ENCODE measurements around the gene LPGAT1.

Gene LPGAT1

GRCh38 chr1:211764701-211765100 lies 65.9 kb downstream of the LPGAT1 start:
- H3K4me3 Mint-ChIP-seq = no peak overlapping the region
- no peak overlapping the region for H3K27ac Mint-ChIP-seq
- H3K4me1 Mint-ChIP-seq (ENCODE audit: low read depth) = no peaks in the 10 kb centered on the region
- DNase-seq (ENCODE audit: low spot score) = no peak
- peaks cover 24% of the 10 kb centered on the region for H3K36me3 Mint-ChIP-seq (ENCODE audit: low read depth)
- H3K27me3 Mint-ChIP-seq (ENCODE audit: low read depth) = no peaks in the 10 kb centered on the region
- H3K9me3 Mint-ChIP-seq = no peaks in the 10 kb centered on the region

- Mint-ChIP-seq H3K27ac (no peak overlapping the region), H3K4me1 (ENCODE audit: low read depth) (no peaks in the 10 kb centered on the region), H3K4me3 (no peak overlapping the region), H3K36me3 (ENCODE audit: low read depth) (peaks cover 25% of the 10 kb centered on the region), H3K9me3 (no peaks in the 10 kb centered on the region), H3K27me3 (ENCODE audit: low read depth) (no peaks in the 10 kb centered on the region)
- DNase-seq (ENCODE audit: low spot score) = no peak
Observed at GRCh38 chr1:211762206-211762605, 68.4 kb downstream of the LPGAT1 start.

- Mint-ChIP-seq H3K4me3 (no peak overlapping the region), H3K27ac (no peak overlapping the region), H3K4me1 (ENCODE audit: low read depth) (no peaks in the 10 kb centered on the region), H3K27me3 (ENCODE audit: low read depth) (no peaks in the 10 kb centered on the region), H3K9me3 (no peaks in the 10 kb centered on the region), H3K36me3 (ENCODE audit: low read depth) (peaks cover 20% of the 10 kb centered on the region)
- no peak for DNase-seq (ENCODE audit: low spot score)
Observed at GRCh38 chr1:211761400-211761799, 69.2 kb downstream of the LPGAT1 start.

GRCh38 chr1:211756471-211757020 lies 74.0 kb downstream of the LPGAT1 start:
- Mint-ChIP-seq H3K4me3 (no peak overlapping the region), H3K36me3 (ENCODE audit: low read depth) (peaks cover 13% of the 10 kb centered on the region), H3K27me3 (ENCODE audit: low read depth) (no peaks in the 10 kb centered on the region), H3K9me3 (no peaks in the 10 kb centered on the region), H3K27ac (no peak overlapping the region), H3K4me1 (ENCODE audit: low read depth) (no peaks in the 10 kb centered on the region)
- DNase-seq (ENCODE audit: low spot score) = no peak

- Mint-ChIP-seq H3K27ac (no peak overlapping the region), H3K9me3 (no peaks in the 10 kb centered on the region), H3K36me3 (ENCODE audit: low read depth) (peaks cover 24% of the 10 kb centered on the region), H3K27me3 (ENCODE audit: low read depth) (no peaks in the 10 kb centered on the region), H3K4me1 (ENCODE audit: low read depth) (no peaks in the 10 kb centered on the region), H3K4me3 (no peak overlapping the region)
- no peak for DNase-seq (ENCODE audit: low spot score)
Observed at GRCh38 chr1:211753649-211754251, 76.8 kb downstream of the LPGAT1 start.

- Mint-ChIP-seq H3K4me3 (no peak overlapping the region), H3K9me3 (no peaks in the 10 kb centered on the region), H3K27me3 (ENCODE audit: low read depth) (no peaks in the 10 kb centered on the region), H3K27ac (no peak overlapping the region), H3K4me1 (ENCODE audit: low read depth) (no peaks in the 10 kb centered on the region), H3K36me3 (ENCODE audit: low read depth) (peaks cover 21% of the 10 kb centered on the region)
- no peak for DNase-seq (ENCODE audit: low spot score)
Observed at GRCh38 chr1:211752951-211753486, 77.5 kb downstream of the LPGAT1 start.

- H3K4me3 Mint-ChIP-seq = no peak overlapping the region
- H3K27me3 Mint-ChIP-seq (ENCODE audit: low read depth) = no peaks in the 10 kb centered on the region
- no peak for DNase-seq (ENCODE audit: low spot score)
- H3K4me1 Mint-ChIP-seq (ENCODE audit: low read depth) = no peaks in the 10 kb centered on the region
- H3K9me3 Mint-ChIP-seq = no peaks in the 10 kb centered on the region
- H3K27ac Mint-ChIP-seq = no peak overlapping the region
- peaks cover 18% of the 10 kb centered on the region for H3K36me3 Mint-ChIP-seq (ENCODE audit: low read depth)
Observed at GRCh38 chr1:211752317-211752716, 78.2 kb downstream of the LPGAT1 start.

- H3K27me3 Mint-ChIP-seq (ENCODE audit: low read depth) = no peaks in the 10 kb centered on the region
- H3K4me3 Mint-ChIP-seq = no peak overlapping the region
- no peak overlapping the region for H3K27ac Mint-ChIP-seq
- peaks cover 21% of the 10 kb centered on the region for H3K36me3 Mint-ChIP-seq (ENCODE audit: low read depth)
- DNase-seq (ENCODE audit: low spot score) = no peak
- no peaks in the 10 kb centered on the region for H3K9me3 Mint-ChIP-seq
- no peaks in the 10 kb centered on the region for H3K4me1 Mint-ChIP-seq (ENCODE audit: low read depth)
Observed at GRCh38 chr1:211751438-211751837, 79.1 kb downstream of the LPGAT1 start.

- H3K4me3 Mint-ChIP-seq = no peak overlapping the region
- no peak for DNase-seq (ENCODE audit: low spot score)
- no peaks in the 10 kb centered on the region for H3K27me3 Mint-ChIP-seq (ENCODE audit: low read depth)
- H3K4me1 Mint-ChIP-seq (ENCODE audit: low read depth) = no peaks in the 10 kb centered on the region
- H3K9me3 Mint-ChIP-seq = no peaks in the 10 kb centered on the region
- peaks cover 25% of the 10 kb centered on the region for H3K36me3 Mint-ChIP-seq (ENCODE audit: low read depth)
- no peak overlapping the region for H3K27ac Mint-ChIP-seq
Observed at GRCh38 chr1:211750599-211750998, 80.0 kb downstream of the LPGAT1 start.

- Mint-ChIP-seq H3K36me3 (ENCODE audit: low read depth) (peaks cover 27% of the 10 kb centered on the region), H3K9me3 (no peaks in the 10 kb centered on the region), H3K4me3 (no peak overlapping the region), H3K27ac (no peak overlapping the region), H3K27me3 (ENCODE audit: low read depth) (no peaks in the 10 kb centered on the region), H3K4me1 (ENCODE audit: low read depth) (no peaks in the 10 kb centered on the region)
- no peak for DNase-seq (ENCODE audit: low spot score)
Observed at GRCh38 chr1:211749251-211749650, 81.3 kb downstream of the LPGAT1 start.

- no peaks in the 10 kb centered on the region for H3K4me1 Mint-ChIP-seq (ENCODE audit: low read depth)
- DNase-seq (ENCODE audit: low spot score) = no peak
- H3K27me3 Mint-ChIP-seq (ENCODE audit: low read depth) = no peaks in the 10 kb centered on the region
- H3K36me3 Mint-ChIP-seq (ENCODE audit: low read depth) = peaks cover 27% of the 10 kb centered on the region
- H3K4me3 Mint-ChIP-seq = no peak overlapping the region
- H3K9me3 Mint-ChIP-seq = no peaks in the 10 kb centered on the region
- H3K27ac Mint-ChIP-seq = no peak overlapping the region
Observed at GRCh38 chr1:211748810-211749209, 81.8 kb downstream of the LPGAT1 start.

GRCh38 chr1:211742889-211743529 lies 87.6 kb downstream of the LPGAT1 start:
- Mint-ChIP-seq H3K27ac (no peak overlapping the region), H3K36me3 (ENCODE audit: low read depth) (peaks cover 20% of the 10 kb centered on the region), H3K27me3 (ENCODE audit: low read depth) (peaks cover 2% of the 10 kb centered on the region), H3K4me1 (ENCODE audit: low read depth) (peaks cover 33% of the 10 kb centered on the region), H3K4me3 (no peak overlapping the region), H3K9me3 (no peaks in the 10 kb centered on the region)
- DNase-seq (ENCODE audit: low spot score) = no peak

- no peak overlapping the region for H3K27ac Mint-ChIP-seq
- DNase-seq (ENCODE audit: low spot score) = no peak
- H3K4me3 Mint-ChIP-seq = no peak overlapping the region
- peaks cover 2% of the 10 kb centered on the region for H3K27me3 Mint-ChIP-seq (ENCODE audit: low read depth)
- H3K9me3 Mint-ChIP-seq = no peaks in the 10 kb centered on the region
- H3K36me3 Mint-ChIP-seq (ENCODE audit: low read depth) = peaks cover 16% of the 10 kb centered on the region
- peaks cover 33% of the 10 kb centered on the region for H3K4me1 Mint-ChIP-seq (ENCODE audit: low read depth)
Observed at GRCh38 chr1:211742272-211742671, 88.3 kb downstream of the LPGAT1 start.

- H3K4me3 Mint-ChIP-seq = no peak overlapping the region
- no peak for DNase-seq (ENCODE audit: low spot score)
- H3K4me1 Mint-ChIP-seq (ENCODE audit: low read depth) = peaks cover 33% of the 10 kb centered on the region
- H3K27ac Mint-ChIP-seq = no peak overlapping the region
- H3K36me3 Mint-ChIP-seq (ENCODE audit: low read depth) = peaks cover 13% of the 10 kb centered on the region
- H3K27me3 Mint-ChIP-seq (ENCODE audit: low read depth) = peaks cover 2% of the 10 kb centered on the region
- H3K9me3 Mint-ChIP-seq = no peaks in the 10 kb centered on the region
Observed at GRCh38 chr1:211741788-211742187, 88.8 kb downstream of the LPGAT1 start.

Measured in T-helper 2 cell treated with Interferon-gamma antibody and Interleukin-4, amounts not matched to agents 5 μg/mL and 100 μg/mL, for 36 hours (primary cell).